Liver (tissue), 9 donors: Measurements from ENCODE around the gene ANKRD11. TPM values are rescaled to one million over a fixed set of nuclear protein-coding genes. Genes with fewer than 3 reads are reported as not detected.

ENCODE experiments used
- DNase-seq: peaks from one replicate; pipeline ENCODE4 v3.0.0-alpha.2; 2017; ENCODE audit warnings: low spot score
- H3K27ac ChIP-seq, 2 donors: one replicate each; pipeline ENCODE4 v1.7.0; 2013; ENCODE audit warnings: inconsistent platforms in 2 of 2, low read length in 2 of 2, control low read depth in 1 of 2, low read depth in 1 of 2, mild to moderate bottlenecking in 1 of 2
- H3K27me3 ChIP-seq, 4 donors: one replicate each; pipeline versions ENCODE4 v1.6.1 to v1.7.0; 2013; ENCODE audit warnings: low read length in 3 of 4, inconsistent platforms in 1 of 4, mild to moderate bottlenecking in 1 of 4, moderate library complexity in 1 of 4; ENCODE audit not compliant: control insufficient read depth in 4 of 4, insufficient read depth in 4 of 4
- H3K36me3 ChIP-seq, 4 donors: one replicate each; pipeline versions ENCODE4 v1.6.1 to v1.7.0; 2013; ENCODE audit warnings: low read length in 3 of 4, mild to moderate bottlenecking in 3 of 4, low read depth in 1 of 4, moderate library complexity in 1 of 4; ENCODE audit not compliant: control insufficient read depth in 4 of 4, insufficient read depth in 3 of 4
- H3K4me1 ChIP-seq, 4 donors: one replicate each; pipeline versions ENCODE4 v1.6.1 to v1.7.0; 2013; ENCODE audit warnings: low read length in 3 of 4, mild to moderate bottlenecking in 3 of 4, moderate library complexity in 1 of 4; ENCODE audit not compliant: control insufficient read depth in 4 of 4, insufficient read depth in 4 of 4
- H3K4me3 ChIP-seq, 3 donors: one replicate each; pipeline versions ENCODE4 v1.6.1 to v1.7.0; 2013; ENCODE audit warnings: low read length in 3 of 3, control low read depth in 1 of 3, low read depth in 1 of 3, mild to moderate bottlenecking in 1 of 3
- H3K9ac ChIP-seq, 2 donors: one replicate each; pipeline ENCODE4 v1.7.0; 2013; ENCODE audit warnings: low read length in 2 of 2, mild to moderate bottlenecking in 2 of 2, moderate library complexity in 2 of 2, control low read depth in 1 of 2, low read depth in 1 of 2
- H3K9me3 ChIP-seq, 4 donors: one replicate each; pipeline versions ENCODE4 v1.6.1 to v1.7.0; 2013; ENCODE audit warnings: low read length in 3 of 4; ENCODE audit not compliant: control insufficient read depth in 4 of 4
- EGR1 ChIP-seq, 2 donors: IDR thresholded peaks; 2 replicates each; pipeline ENCODE4 v1.6.1; 2016 to 2018; ENCODE audit warnings: antibody characterized with exemption in 2 of 2, low read depth in 2 of 2
- FOXA1 ChIP-seq: IDR thresholded peaks from 2 replicates; pipeline ENCODE4 v1.6.1; 2016; ENCODE audit warnings: antibody characterized with exemption
- FOXA2 ChIP-seq: IDR thresholded peaks from 2 replicates; pipeline ENCODE4 v1.6.1; 2016; ENCODE audit warnings: antibody characterized with exemption
- GABPA ChIP-seq, 2 donors: IDR thresholded peaks in 1 of 2; conservative IDR thresholded peaks in 1 of 2; 2 replicates each; pipeline ENCODE4 v1.6.1; 2016; ENCODE audit warnings: antibody characterized with exemption in 2 of 2, mild to moderate bottlenecking in 1 of 2, moderate library complexity in 1 of 2
- HNF4A ChIP-seq, 2 donors: conservative IDR thresholded peaks; 2 replicates each; pipeline ENCODE4 v1.6.1; 2016; ENCODE audit warnings: antibody characterized with exemption in 2 of 2, mild to moderate bottlenecking in 2 of 2
- HNF4G ChIP-seq: IDR thresholded peaks from 2 replicates; pipeline ENCODE4 v1.6.1; 2016; ENCODE audit warnings: antibody characterized with exemption
- JUND ChIP-seq, 2 donors: IDR thresholded peaks; 2 replicates each; pipeline ENCODE4 v1.6.1; 2016; ENCODE audit warnings: antibody characterized with exemption in 2 of 2
- NR2F2 ChIP-seq: IDR thresholded peaks from 2 replicates; pipeline ENCODE4 v1.6.1; 2016; ENCODE audit warnings: antibody characterized with exemption
- RAD21 ChIP-seq, 2 donors: IDR thresholded peaks; 2 replicates each; pipeline ENCODE4 v1.6.1; 2016; ENCODE audit warnings: antibody characterized with exemption in 2 of 2, mild to moderate bottlenecking in 2 of 2
- RXRA ChIP-seq, 2 donors: IDR thresholded peaks; 2 replicates each; pipeline ENCODE4 v1.6.1; 2017 to 2018; ENCODE audit warnings: antibody characterized with exemption in 2 of 2, mild to moderate bottlenecking in 1 of 2
- SP1 ChIP-seq: IDR thresholded peaks from 2 replicates; pipeline ENCODE4 v1.6.1; 2018; ENCODE audit warnings: antibody characterized with exemption, mild to moderate bottlenecking
- TAF1 ChIP-seq: conservative IDR thresholded peaks from 2 replicates; pipeline ENCODE4 v1.6.1; 2016; ENCODE audit warnings: antibody characterized with exemption, mild to moderate bottlenecking
- YY1 ChIP-seq: IDR thresholded peaks from 2 replicates; pipeline ENCODE4 v1.6.1; 2016; ENCODE audit warnings: antibody characterized with exemption, mild to moderate bottlenecking
- WGBS: extraction: QIAGEN DNeasy Blood & Tissue Kit; methylation state at CpG from one replicate; pipeline ENCODE4 v1.1.7; 2013; 5-methylcytosine and 5-hydroxymethylcytosine counted together
- polyA plus RNA-seq, 2 donors: library from polyadenylated mRNA; stranded (reverse) in 1 of 2; unstranded in 1 of 2; fragments of 200-250 nt in 1 of 2; fragments of >200 nt in 1 of 2; fragmentation: Nextera tagmentation in 1 of 2; extraction: Ambion mirVana in 1 of 2; gene quantifications; one replicate each; pipeline versions ENCODE4 v1.2.1 to v1.2.3, GENCODE V29; 2013 to 2015
- total RNA-seq, 2 donors: library from RNA; depleted of rRNA; stranded (reverse); fragments of >200 nt; gene quantifications; one replicate each; pipeline ENCODE4 v1.2.3, GENCODE V29; 2014
- TF ChIP-seq, protein P1 (sequence below): IDR thresholded peaks from 2 replicates; pipeline ENCODE4 v1.6.1; 2016; ENCODE audit warnings: antibody characterized with exemption
- TF ChIP-seq, protein P2 (sequence below): IDR thresholded peaks from 2 replicates; pipeline ENCODE4 v1.6.1; 2016; ENCODE audit warnings: antibody characterized with exemption
- TF ChIP-seq, protein P3 (sequence below): IDR thresholded peaks from 2 replicates; pipeline ENCODE4 v1.6.1; 2016; ENCODE audit warnings: antibody characterized with exemption, mild to moderate bottlenecking
- TF ChIP-seq, protein P4 (sequence below): fragments of 150-350 bp; IDR thresholded peaks from 2 replicates; pipeline ENCODE4 v1.5.1; 2017; ENCODE audit warnings: improper control_type of control experiment, low read depth, low read length; ENCODE audit not compliant: missing input control
- donor health status: healthy.
- donor health status: healthy.
- donor health status: healthy.
- donor health status: healthy.
- donor health status: healthy.

ANKRD11 gene
- total and polyA plus RNA-seq, 4 donors: 16.3 to 55.1 (median 28.0) TPM

DNA sequence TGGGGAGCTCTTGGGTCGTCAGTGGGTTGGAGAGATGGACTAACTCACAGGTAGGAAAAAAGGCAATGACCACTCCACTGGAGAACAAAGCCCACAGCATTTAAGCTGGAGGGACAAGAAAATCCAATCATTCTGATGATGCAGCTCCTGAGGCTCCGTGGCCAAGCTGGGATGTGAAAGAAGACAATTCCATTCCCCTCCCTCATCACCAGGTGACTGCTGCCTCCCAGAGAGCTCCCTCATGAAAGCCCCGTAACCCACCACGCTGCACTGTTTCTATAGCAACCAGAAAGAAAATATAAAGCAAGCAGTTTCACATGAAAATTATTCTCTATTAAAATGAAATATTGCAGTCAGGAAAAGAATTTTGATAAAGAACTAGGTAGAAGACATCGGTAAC is 15.2 kb downstream of the ANKRD11 start:
- H3K4me3 ChIP-seq: no peak overlapping the region
- no peak for TF ChIP-seq TAF1
- TF ChIP-seq NR2F2: no peak
- TF ChIP-seq, protein P1, sequence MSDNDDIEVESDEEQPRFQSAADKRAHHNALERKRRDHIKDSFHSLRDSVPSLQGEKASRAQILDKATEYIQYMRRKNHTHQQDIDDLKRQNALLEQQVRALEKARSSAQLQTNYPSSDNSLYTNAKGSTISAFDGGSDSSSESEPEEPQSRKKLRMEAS: no peak
- no peak for TF ChIP-seq GABPA (IDR thresholded peaks at IDR 0.05 in 1 of 2, conservative IDR thresholded peaks at IDR 0.05 in 1 of 2)
- TF ChIP-seq YY1: no peak
- TF ChIP-seq RXRA (IDR thresholded peaks at IDR 0.05): no peak
- no peak for TF ChIP-seq EGR1 (IDR thresholded peaks at IDR 0.05; ENCODE audit: low read depth in 2 of 2)
- no peaks in the 10 kb centered on the region for H3K36me3 ChIP-seq
- H3K27ac ChIP-seq: no peak overlapping the region
- no peak overlapping the region for H3K9ac ChIP-seq
- DNase-seq: no peak
- H3K4me1 ChIP-seq: peaks cover 24 to 49% (median 47%) of the 10 kb centered on the region in 4 donors
- 90% methylated on average over 5 of the region's 5 CpGs for WGBS
- H3K27me3 ChIP-seq: no peaks in the 10 kb centered on the region
- H3K9me3 ChIP-seq: no peaks in the 10 kb centered on the region

DNA sequence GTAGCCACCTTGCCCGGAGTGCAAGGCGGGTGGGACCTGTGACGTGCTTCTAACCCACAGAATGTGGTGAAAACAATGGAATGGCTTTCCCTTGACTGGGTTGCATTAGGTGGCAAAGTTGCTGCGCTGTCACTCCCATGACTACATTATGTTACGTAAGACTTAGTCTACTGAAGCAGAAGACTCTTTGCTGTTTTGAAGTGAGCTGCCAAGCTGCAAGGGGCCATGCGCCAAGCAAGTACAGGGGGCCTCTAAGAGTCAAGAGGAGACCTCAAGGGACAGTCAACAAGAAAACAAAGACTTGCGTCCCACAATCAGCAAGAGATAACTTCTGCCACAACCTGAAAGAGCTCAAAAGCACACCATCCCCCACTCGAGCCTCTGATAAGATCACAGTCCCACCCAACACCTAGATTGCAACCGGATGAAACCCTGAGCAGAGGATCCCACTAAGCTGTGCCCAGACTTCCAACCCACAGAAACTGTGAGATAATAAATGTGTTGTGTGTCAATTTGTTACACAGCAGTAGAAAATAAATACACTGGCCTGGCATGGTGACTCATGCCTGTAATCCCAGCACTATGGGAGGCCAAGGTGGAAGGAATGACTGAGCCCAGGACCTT is 16.5 kb downstream of the ANKRD11 start:
- 80% methylated on average over 9 of the region's 9 CpGs for WGBS
- H3K9me3 ChIP-seq: no peaks in the 10 kb centered on the region
- H3K27me3 ChIP-seq: no peaks in the 10 kb centered on the region
- TF ChIP-seq HNF4A (conservative IDR thresholded peaks at IDR 0.05): no peak
- TF ChIP-seq EGR1 (IDR thresholded peaks at IDR 0.05; ENCODE audit: low read depth in 2 of 2): no peak
- no peak for TF ChIP-seq HNF4G
- no peak for TF ChIP-seq FOXA1
- TF ChIP-seq TAF1: no peak
- no peak for TF ChIP-seq JUND (IDR thresholded peaks at IDR 0.05)
- no peak for TF ChIP-seq RAD21 (IDR thresholded peaks at IDR 0.05)
- no peak for TF ChIP-seq FOXA2
- no peak for TF ChIP-seq RXRA (IDR thresholded peaks at IDR 0.05)
- H3K36me3 ChIP-seq: no peaks in the 10 kb centered on the region
- H3K4me3 ChIP-seq: no peak overlapping the region
- H3K27ac ChIP-seq: peak overlapping the region in 1 of 2 donors; percentile 29
- H3K9ac ChIP-seq: no peak overlapping the region
- H3K4me1 ChIP-seq: peaks cover 20 to 47% (median 45%) of the 10 kb centered on the region in 4 donors
- DNase-seq: no peak

DNA sequence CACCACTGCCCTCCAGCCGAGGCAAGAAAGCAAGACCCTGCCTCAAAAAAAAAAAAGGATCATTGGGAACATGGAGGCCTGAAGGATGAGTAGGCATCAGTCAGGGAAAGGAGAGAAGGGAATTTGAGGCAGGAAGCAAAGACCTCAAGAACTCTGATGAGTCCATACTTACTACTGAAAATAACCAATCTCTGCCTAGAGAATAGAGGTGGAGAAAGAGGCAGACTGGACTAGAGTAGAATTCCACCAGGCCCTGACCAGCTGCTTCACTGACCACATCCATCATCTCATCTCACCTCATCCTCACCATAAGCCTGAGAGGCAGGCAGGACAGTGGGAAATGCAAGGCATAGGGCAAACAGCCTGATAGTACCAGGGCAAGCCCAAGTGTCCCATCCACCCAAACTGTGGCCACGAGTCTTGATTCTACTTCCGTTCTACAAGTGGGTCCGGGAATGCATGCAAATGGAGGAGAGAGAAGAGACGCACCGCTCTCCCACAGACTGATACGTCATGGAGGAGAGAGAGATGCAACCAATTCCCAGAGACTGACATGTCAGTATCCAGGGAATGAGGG is 17.1 kb downstream of the ANKRD11 start:
- H3K36me3 ChIP-seq: no peaks in the 10 kb centered on the region

More for the DNA sequence above, 17.1 kb downstream of the ANKRD11 start:
- Histone ChIP-seq H3K4me1 (peaks cover 19 to 46% (median 44%) of the 10 kb centered on the region in 4 donors), H3K27ac (peak overlapping the region; percentile 56 to 63), H3K9me3 (no peaks in the 10 kb centered on the region), H3K9ac (no peak overlapping the region), H3K4me3 (no peak overlapping the region), H3K27me3 (no peaks in the 10 kb centered on the region)
- WGBS: 89% methylated on average over 7 of the region's 7 CpGs
- no peak for DNase-seq
- TF ChIP-seq EGR1 (IDR thresholded peaks at IDR 0.05; ENCODE audit: low read depth in 2 of 2) (no peak), YY1 (no peak), FOXA1 (no peak), HNF4A (conservative IDR thresholded peaks at IDR 0.05) (no peak), NR2F2 (no peak), SP1 (no peak), RAD21 (IDR thresholded peaks at IDR 0.05) (no peak), JUND (IDR thresholded peaks at IDR 0.05) (no peak)
- TF ChIP-seq, protein P2, sequence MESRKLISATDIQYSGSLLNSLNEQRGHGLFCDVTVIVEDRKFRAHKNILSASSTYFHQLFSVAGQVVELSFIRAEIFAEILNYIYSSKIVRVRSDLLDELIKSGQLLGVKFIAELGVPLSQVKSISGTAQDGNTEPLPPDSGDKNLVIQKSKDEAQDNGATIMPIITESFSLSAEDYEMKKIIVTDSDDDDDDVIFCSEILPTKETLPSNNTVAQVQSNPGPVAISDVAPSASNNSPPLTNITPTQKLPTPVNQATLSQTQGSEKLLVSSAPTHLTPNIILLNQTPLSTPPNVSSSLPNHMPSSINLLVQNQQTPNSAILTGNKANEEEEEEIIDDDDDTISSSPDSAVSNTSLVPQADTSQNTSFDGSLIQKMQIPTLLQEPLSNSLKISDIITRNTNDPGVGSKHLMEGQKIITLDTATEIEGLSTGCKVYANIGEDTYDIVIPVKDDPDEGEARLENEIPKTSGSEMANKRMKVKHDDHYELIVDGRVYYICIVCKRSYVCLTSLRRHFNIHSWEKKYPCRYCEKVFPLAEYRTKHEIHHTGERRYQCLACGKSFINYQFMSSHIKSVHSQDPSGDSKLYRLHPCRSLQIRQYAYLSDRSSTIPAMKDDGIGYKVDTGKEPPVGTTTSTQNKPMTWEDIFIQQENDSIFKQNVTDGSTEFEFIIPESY: no peak
- TF ChIP-seq, protein P3, sequence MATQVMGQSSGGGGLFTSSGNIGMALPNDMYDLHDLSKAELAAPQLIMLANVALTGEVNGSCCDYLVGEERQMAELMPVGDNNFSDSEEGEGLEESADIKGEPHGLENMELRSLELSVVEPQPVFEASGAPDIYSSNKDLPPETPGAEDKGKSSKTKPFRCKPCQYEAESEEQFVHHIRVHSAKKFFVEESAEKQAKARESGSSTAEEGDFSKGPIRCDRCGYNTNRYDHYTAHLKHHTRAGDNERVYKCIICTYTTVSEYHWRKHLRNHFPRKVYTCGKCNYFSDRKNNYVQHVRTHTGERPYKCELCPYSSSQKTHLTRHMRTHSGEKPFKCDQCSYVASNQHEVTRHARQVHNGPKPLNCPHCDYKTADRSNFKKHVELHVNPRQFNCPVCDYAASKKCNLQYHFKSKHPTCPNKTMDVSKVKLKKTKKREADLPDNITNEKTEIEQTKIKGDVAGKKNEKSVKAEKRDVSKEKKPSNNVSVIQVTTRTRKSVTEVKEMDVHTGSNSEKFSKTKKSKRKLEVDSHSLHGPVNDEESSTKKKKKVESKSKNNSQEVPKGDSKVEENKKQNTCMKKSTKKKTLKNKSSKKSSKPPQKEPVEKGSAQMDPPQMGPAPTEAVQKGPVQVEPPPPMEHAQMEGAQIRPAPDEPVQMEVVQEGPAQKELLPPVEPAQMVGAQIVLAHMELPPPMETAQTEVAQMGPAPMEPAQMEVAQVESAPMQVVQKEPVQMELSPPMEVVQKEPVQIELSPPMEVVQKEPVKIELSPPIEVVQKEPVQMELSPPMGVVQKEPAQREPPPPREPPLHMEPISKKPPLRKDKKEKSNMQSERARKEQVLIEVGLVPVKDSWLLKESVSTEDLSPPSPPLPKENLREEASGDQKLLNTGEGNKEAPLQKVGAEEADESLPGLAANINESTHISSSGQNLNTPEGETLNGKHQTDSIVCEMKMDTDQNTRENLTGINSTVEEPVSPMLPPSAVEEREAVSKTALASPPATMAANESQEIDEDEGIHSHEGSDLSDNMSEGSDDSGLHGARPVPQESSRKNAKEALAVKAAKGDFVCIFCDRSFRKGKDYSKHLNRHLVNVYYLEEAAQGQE: no peak
- TF ChIP-seq, protein P4, sequence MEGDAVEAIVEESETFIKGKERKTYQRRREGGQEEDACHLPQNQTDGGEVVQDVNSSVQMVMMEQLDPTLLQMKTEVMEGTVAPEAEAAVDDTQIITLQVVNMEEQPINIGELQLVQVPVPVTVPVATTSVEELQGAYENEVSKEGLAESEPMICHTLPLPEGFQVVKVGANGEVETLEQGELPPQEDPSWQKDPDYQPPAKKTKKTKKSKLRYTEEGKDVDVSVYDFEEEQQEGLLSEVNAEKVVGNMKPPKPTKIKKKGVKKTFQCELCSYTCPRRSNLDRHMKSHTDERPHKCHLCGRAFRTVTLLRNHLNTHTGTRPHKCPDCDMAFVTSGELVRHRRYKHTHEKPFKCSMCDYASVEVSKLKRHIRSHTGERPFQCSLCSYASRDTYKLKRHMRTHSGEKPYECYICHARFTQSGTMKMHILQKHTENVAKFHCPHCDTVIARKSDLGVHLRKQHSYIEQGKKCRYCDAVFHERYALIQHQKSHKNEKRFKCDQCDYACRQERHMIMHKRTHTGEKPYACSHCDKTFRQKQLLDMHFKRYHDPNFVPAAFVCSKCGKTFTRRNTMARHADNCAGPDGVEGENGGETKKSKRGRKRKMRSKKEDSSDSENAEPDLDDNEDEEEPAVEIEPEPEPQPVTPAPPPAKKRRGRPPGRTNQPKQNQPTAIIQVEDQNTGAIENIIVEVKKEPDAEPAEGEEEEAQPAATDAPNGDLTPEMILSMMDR: no peak
- TF ChIP-seq, protein P1: no peak
